CD8-positive, alpha-beta memory T cell (primary cell): ENCODE measurements around the gene NAIF1. TPM values are rescaled to one million over a fixed set of nuclear protein-coding genes. Genes with fewer than 3 reads are reported as not detected.

ENCODE experiments used
- CTCF ChIA-PET: fragments of 350-600 bp; sonication (Branson Sonifier 250); formaldehyde crosslinking; loops from one replicate; lab custom pipeline; 2021; ENCODE audit warnings: antibody characterized with exemption; lab: Charles Lee
- POLR2A ChIA-PET: fragments of 350-600 bp; sonication (Branson Sonifier 250); formaldehyde crosslinking; loops from one replicate; lab custom pipeline; 2021; ENCODE audit warnings: antibody characterized with exemption; lab: Charles Lee
- DNase-seq, 5 donors: peaks; one replicate each; pipeline versions ENCODE4 v3.0.0 to v3.0.0-alpha.2; 2020 to 2022; ENCODE audit warnings: mixed read lengths in 1 of 5
- H3K27ac ChIP-seq: one replicate; pipeline ENCODE4 v1.7.0; 2013; ENCODE audit warnings: low read depth, mild to moderate bottlenecking, low read length, moderate library complexity
- H3K27me3 ChIP-seq: 2 replicates; pipeline ENCODE4 v1.7.0; 2013; ENCODE audit warnings: low read length, mild to moderate bottlenecking; ENCODE audit not compliant: insufficient read depth, poor library complexity, severe bottlenecking
- H3K36me3 ChIP-seq: 2 replicates; pipeline ENCODE4 v1.7.0; 2013; ENCODE audit warnings: mild to moderate bottlenecking, low read length, moderate library complexity; ENCODE audit not compliant: insufficient read depth
- H3K4me1 ChIP-seq: 2 replicates; pipeline ENCODE4 v1.7.0; 2013; ENCODE audit warnings: mild to moderate bottlenecking, low read length, moderate library complexity; ENCODE audit not compliant: insufficient read depth
- H3K4me3 ChIP-seq: 2 replicates; pipeline ENCODE4 v1.7.0; 2013; ENCODE audit warnings: mild to moderate bottlenecking, low read length
- H3K9me3 ChIP-seq: 2 replicates; pipeline ENCODE4 v1.7.0; 2013; ENCODE audit warnings: mild to moderate bottlenecking, low read length
- H3K27ac Mint-ChIP-seq, 8 donors: one replicate each; pipeline ENCODE4 v1.8.0; 2020 to 2021; ENCODE audit warnings: mixed read lengths in 8 of 8, mild to moderate bottlenecking in 6 of 8, inconsistent platforms in 3 of 8, moderate library complexity in 3 of 8
- H3K27me3 Mint-ChIP-seq, 2 donors: one replicate each; pipeline ENCODE4 v1.8.0; 2020 to 2021; ENCODE audit warnings: mixed read lengths in 2 of 2, mild to moderate bottlenecking in 1 of 2, moderate library complexity in 1 of 2
- H3K36me3 Mint-ChIP-seq, 3 donors: one replicate each; pipeline ENCODE4 v1.8.0; 2020 to 2021; ENCODE audit warnings: mixed read lengths in 3 of 3, inconsistent platforms in 1 of 3, mild to moderate bottlenecking in 1 of 3
- H3K4me1 Mint-ChIP-seq, 3 donors: one replicate each; pipeline ENCODE4 v1.8.0; 2020 to 2021; ENCODE audit warnings: mixed read lengths in 3 of 3, inconsistent platforms in 1 of 3, mild to moderate bottlenecking in 1 of 3
- H3K4me3 Mint-ChIP-seq, 7 donors: one replicate each; pipeline ENCODE4 v1.8.0; 2020 to 2021; ENCODE audit warnings: mixed read lengths in 7 of 7, mild to moderate bottlenecking in 6 of 7, moderate library complexity in 4 of 7, inconsistent platforms in 2 of 7
- H3K9me3 Mint-ChIP-seq, 5 donors: one replicate each; pipeline ENCODE4 v1.8.0; 2020 to 2022; ENCODE audit warnings: mixed read lengths in 5 of 5, mild to moderate bottlenecking in 3 of 5, moderate library complexity in 2 of 5, inconsistent platforms in 1 of 5
- polyA plus RNA-seq: library from polyadenylated mRNA; unstranded; fragments of 300-500 nt; fragmentation: Illumina TruSeq; gene quantifications from one replicate; pipeline ENCODE4 v1.2.3, GENCODE V29; 2021
- total RNA-seq, 2 experiments: library from RNA; stranded (reverse); gene quantifications; one replicate each; pipeline ENCODE4 v1.2.3, GENCODE V29; 2021

Gene NAIF1, protein sequence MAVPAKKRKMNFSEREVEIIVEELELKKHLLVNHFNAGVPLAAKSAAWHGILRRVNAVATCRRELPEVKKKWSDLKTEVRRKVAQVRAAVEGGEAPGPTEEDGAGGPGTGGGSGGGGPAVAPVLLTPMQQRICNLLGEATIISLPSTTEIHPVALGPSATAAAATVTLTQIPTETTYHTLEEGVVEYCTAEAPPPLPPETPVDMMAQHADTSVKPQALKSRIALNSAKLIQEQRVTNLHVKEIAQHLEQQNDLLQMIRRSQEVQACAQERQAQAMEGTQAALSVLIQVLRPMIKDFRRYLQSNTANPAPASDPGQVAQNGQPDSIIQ
- total RNA-seq, result 10 to 100 TPM; 13.1 to 14.0 TPM
- polyA plus RNA-seq, result 13.5 TPM

- no peaks in the 10 kb centered on the region for H3K36me3 ChIP-seq
- H3K4me3 Mint-ChIP-seq, result peak within 1 kb of the TSS in 6 of 7 donors; percentile 77 to 97 (median 80)
- peaks cover 43 to 58% (median 45%) of the 10 kb centered on the region in 3 donors for H3K4me1 Mint-ChIP-seq
Observed at GRCh38 chr9:128066713-128067644, at the start of gene NAIF1. Gene NAIF1, minus strand, starts transcription at chr9:128067320. Its CDS starts 219 bp downstream, at chr9:128067101.

DNA sequence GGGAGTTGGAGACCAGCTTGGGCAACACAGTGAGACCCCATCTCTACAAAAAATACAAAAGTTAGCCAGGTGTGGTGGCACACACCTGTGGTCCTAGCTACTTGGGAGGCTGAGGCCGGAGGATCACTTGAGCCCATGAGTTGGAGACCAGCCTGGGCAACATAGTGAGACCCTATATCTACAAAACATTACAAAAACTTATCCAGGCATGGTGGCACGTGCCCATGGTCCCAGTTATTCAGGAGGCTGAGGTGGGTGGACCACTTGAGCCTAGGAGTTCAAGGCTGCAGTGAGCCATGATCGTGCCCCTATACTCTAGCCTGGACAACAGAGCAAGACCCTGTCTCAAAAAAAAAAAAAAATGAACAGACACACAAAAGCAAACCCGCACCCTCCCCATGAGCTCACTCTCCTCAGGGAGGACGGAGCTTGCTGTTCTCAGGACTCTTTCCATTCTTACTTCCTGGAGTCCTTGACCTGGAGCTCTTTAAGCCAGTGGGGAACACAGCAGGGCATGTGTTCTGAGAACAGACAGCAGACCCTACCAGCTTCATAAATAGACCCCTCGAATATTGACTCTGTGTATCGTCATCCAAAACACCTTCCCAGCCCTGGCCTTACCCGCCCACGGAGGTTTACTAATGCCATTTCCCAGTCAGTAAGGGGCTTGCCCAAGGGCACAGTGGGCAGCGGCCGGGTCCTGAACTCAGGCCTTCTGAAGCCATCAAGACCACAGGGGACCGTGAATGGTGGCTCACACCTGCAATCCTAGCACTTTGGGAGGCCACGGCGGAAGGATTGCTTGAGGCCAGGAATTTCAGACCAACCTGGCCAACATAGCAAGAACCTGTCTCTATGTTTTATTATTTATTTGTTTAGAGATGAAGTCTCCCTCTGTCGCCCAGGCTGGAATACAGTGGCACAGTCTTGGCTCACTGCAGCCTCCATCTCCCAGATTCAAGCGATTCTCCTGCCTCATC lies 49.3 kb upstream of the NAIF1 start:
- Histone ChIP-seq H3K9me3 (no peaks in the 10 kb centered on the region), H3K36me3 (peaks cover 10% of the 10 kb centered on the region), H3K4me3 (no peak overlapping the region), H3K4me1 (peaks cover 11% of the 10 kb centered on the region), H3K27ac (peak overlapping the region; percentile 2), H3K27me3 (no peaks in the 10 kb centered on the region)
- Mint-ChIP-seq H3K27ac (no peak overlapping the region), H3K9me3 (no peaks in the 10 kb centered on the region), H3K4me3 (no peak overlapping the region), H3K27me3 (no peaks in the 10 kb centered on the region), H3K4me1 (peaks cover 4 to 9% (median 6%) of the 10 kb centered on the region in 3 donors), H3K36me3 (peaks cover 0 to 25% (median 3%) of the 10 kb centered on the region in 3 donors)
- CTCF ChIA-PET, result interaction anchor here (0.7 to 3.3 kb wide), 10 partner anchors 11 to 174 kb away, joined by 3 to 31 read pairs (median 7); partner anchors contain the start of genes CIZ1 and PTGES2
- POLR2A ChIA-PET, result interaction anchor here (0.5 to 1.1 kb wide), 3 partner anchors 33 to 720 kb away, joined by 3 to 4 read pairs (median 3); partner anchors contain the start of gene SLC2A8
- DNase-seq, result peak in 1 of 5 donors; percentile 42

More at GRCh38 chr9:128066713-128067644, at the start of gene NAIF1:
- POLR2A ChIA-PET, result interaction anchor here (0.9 to 1.6 kb wide), 6 partner anchors 12 to 616 kb away, joined by 3 to 7 read pairs (median 3); partner anchors contain the start of genes DPM2, EEIG1, LRSAM1 and RPL12
- H3K27ac Mint-ChIP-seq, result peak within 1 kb of the TSS; percentile 24 to 95 (median 89)
- peaks cover 62% of the 10 kb centered on the region for H3K4me1 ChIP-seq
- no peaks in the 10 kb centered on the region for H3K9me3 ChIP-seq
- no peaks in the 10 kb centered on the region for H3K27me3 ChIP-seq
- CTCF ChIA-PET, result interaction anchor here (0.9 to 1.9 kb wide), 11 partner anchors 13 to 123 kb away, joined by 3 to 8 read pairs (median 3); partner anchors contain the start of gene EEIG1
- H3K27me3 Mint-ChIP-seq, result peaks cover 0 to 3% of the 10 kb centered on the region in 2 donors
- H3K9me3 Mint-ChIP-seq, result no peaks in the 10 kb centered on the region
- peaks cover 0 to 29% (median 4%) of the 10 kb centered on the region in 3 donors for H3K36me3 Mint-ChIP-seq
- peak within 1 kb of the TSS; percentile 99 for H3K4me3 ChIP-seq
- DNase-seq, result peak; percentile 91 to 98 (median 97)
- peak within 1 kb of the TSS; percentile 89 for H3K27ac ChIP-seq

- no peaks in the 10 kb centered on the region for H3K9me3 ChIP-seq
- Mint-ChIP-seq H3K27ac (no peak overlapping the region), H3K4me3 (no peak overlapping the region), H3K4me1 (peaks cover 4 to 9% (median 6%) of the 10 kb centered on the region in 3 donors), H3K36me3 (peaks cover 0 to 19% (median 3%) of the 10 kb centered on the region in 3 donors), H3K27me3 (no peaks in the 10 kb centered on the region), H3K9me3 (no peaks in the 10 kb centered on the region)
- peaks cover 10% of the 10 kb centered on the region for H3K36me3 ChIP-seq
- ChIA-PET POLR2A (interaction anchor here (0.5 to 1.0 kb wide), 2 partner anchors 42 to 719 kb away, joined by 3 to 4 read pairs; partner anchors contain the start of gene SLC2A8), CTCF (interaction anchor here (0.7 to 3.3 kb wide), 7 partner anchors 11 to 173 kb away, joined by 3 to 31 read pairs (median 4); partner anchors contain the start of gene PTGES2)
- peak overlapping the region; percentile 38 for H3K27ac ChIP-seq
- H3K27me3 ChIP-seq, result no peaks in the 10 kb centered on the region
- no peak overlapping the region for H3K4me3 ChIP-seq
- peaks cover 11% of the 10 kb centered on the region for H3K4me1 ChIP-seq
- peak in 1 of 5 donors; percentile 43 for DNase-seq
Observed at GRCh38 chr9:128115187-128116103, 48.3 kb upstream of the NAIF1 start.

GRCh38 chr9:128114326-128115186 lies 47.4 kb upstream of the NAIF1 start:
- peaks cover 6 to 9% (median 8%) of the 10 kb centered on the region in 3 donors for H3K4me1 Mint-ChIP-seq
- Histone ChIP-seq H3K27ac (peak overlapping the region; percentile 38), H3K36me3 (peaks cover 10% of the 10 kb centered on the region), H3K4me1 (peaks cover 11% of the 10 kb centered on the region), H3K4me3 (no peak overlapping the region), H3K9me3 (no peaks in the 10 kb centered on the region), H3K27me3 (no peaks in the 10 kb centered on the region)
- ChIA-PET CTCF (interaction anchor here (0.6 to 1.4 kb wide), 3 partner anchors 45 to 171 kb away, joined by 3 to 4 read pairs (median 4); no protein-coding TSS in a partner anchor), POLR2A (interaction anchor here (1.0 kb wide), 1 partner anchor 41 kb away, joined by 3 read pairs; no protein-coding TSS in a partner anchor)
- H3K36me3 Mint-ChIP-seq, result peaks cover 0 to 20% (median 3%) of the 10 kb centered on the region in 3 donors
- H3K27ac Mint-ChIP-seq, result no peak overlapping the region
- no peaks in the 10 kb centered on the region for H3K9me3 Mint-ChIP-seq
- peak in 1 of 5 donors; percentile 45 for DNase-seq
- no peak overlapping the region for H3K4me3 Mint-ChIP-seq
- no peaks in the 10 kb centered on the region for H3K27me3 Mint-ChIP-seq

DNA sequence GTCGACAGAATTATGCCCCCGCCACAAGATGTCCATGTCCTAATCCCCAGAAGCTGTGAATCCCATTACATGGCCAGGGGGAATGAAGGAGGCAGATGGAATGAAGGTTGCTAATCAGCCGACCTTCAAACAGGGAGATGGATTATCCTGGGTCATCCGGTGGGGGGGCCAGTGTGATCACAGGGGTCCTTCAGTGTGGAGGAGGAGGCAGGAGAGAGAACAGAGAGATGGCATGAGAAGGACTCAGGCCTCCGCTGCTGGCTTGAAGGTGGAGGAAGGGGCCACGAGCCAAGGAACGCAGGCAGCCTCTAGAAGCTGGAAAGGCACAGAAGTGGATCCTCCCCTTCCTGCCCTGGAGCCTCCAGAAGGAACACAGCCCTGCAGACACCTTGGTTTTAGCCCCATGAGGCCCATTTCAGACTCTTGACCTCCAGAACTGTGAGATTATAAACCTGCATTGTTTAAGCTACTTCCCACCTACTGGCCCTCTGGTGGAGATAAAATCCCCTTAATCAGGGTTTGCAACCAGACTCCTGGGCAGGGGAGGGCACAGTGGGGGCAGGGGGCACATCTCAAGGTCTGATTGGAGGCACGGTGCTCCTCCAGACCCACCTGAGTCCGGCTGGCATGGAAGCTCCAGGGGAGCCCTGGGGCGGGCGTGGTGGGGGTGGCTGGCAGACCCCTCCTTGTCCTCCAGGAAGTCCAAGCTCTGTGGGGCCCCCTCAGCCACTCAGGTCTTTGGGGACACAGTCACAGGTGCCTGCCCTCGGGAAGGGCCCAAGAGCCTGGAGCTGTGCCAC lies 46.6 kb upstream of the NAIF1 start:
- DNase-seq, result peak in 1 of 5 donors; percentile 33
- Mint-ChIP-seq H3K4me1 (peaks cover 6 to 9% (median 9%) of the 10 kb centered on the region in 3 donors), H3K9me3 (no peaks in the 10 kb centered on the region), H3K36me3 (peaks cover 0 to 26% (median 5%) of the 10 kb centered on the region in 3 donors), H3K27me3 (no peaks in the 10 kb centered on the region), H3K4me3 (no peak overlapping the region), H3K27ac (peak overlapping the region in 1 of 8 donors; percentile 66)
- Histone ChIP-seq H3K9me3 (no peaks in the 10 kb centered on the region), H3K4me1 (peaks cover 11% of the 10 kb centered on the region), H3K4me3 (no peak overlapping the region), H3K36me3 (peaks cover 10% of the 10 kb centered on the region), H3K27ac (no peak overlapping the region), H3K27me3 (no peaks in the 10 kb centered on the region)
- CTCF ChIA-PET, result interaction anchor here (0.6 to 1.4 kb wide), 2 partner anchors 44 to 170 kb away, joined by 4 read pairs; no protein-coding TSS in a partner anchor
- POLR2A ChIA-PET, result interaction anchor here (0.6 to 1.2 kb wide), 3 partner anchors 16 to 159 kb away, joined by 3 to 4 read pairs (median 3); no protein-coding TSS in a partner anchor
